NCI-H146 treated with DMSO at 0.1 percent for 48 hours (cell line): Measurements from ENCODE around the gene GPC6.

ENCODE experiments used
- DNase-seq: peaks from one replicate; lab custom pipeline; 2025; ENCODE audit not compliant: unreplicated experiment; lab: John Stamatoyannopoulos, UW

GPC6 gene

DNA sequence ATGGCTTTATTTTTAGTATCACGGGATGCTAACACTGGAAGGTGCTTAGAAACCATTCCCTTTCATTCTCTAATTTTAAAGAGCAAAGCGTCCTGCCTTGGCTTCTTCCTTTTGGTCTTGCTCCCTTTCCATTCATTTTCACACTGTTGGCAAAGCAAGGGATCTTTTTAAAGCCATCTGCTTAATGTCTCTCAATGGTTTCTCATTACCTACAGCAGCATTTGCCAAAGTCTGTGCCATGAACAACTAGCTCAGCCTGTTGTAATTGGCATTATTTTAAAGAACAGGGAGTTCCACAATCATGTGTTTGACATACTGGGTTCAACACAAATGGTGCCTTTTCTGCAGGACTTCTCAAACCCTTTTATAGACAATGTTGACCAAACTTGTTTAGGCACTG is 444.3 kb downstream of the GPC6 start:
- DNase-seq = no peak

DNA sequence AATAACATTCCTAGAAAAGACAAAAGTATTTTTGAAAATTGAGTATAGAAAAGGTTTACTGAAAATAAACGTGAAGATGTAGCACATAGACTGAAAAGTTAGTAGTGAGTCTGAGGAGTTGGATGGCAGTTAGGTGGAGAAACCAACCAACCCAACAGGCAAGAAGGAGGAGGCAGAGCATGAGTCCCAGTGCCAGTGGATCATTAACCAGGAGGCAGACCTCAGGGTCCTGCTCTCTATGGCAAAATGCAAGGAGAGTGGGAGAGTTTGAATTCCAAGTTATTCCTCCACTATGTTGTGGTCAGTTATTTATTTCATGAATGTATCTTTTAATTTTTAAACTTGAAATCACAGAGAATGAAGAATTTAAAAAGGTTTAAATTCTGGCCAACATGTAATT is 446.4 kb downstream of the GPC6 start:
- no peak for DNase-seq

DNA sequence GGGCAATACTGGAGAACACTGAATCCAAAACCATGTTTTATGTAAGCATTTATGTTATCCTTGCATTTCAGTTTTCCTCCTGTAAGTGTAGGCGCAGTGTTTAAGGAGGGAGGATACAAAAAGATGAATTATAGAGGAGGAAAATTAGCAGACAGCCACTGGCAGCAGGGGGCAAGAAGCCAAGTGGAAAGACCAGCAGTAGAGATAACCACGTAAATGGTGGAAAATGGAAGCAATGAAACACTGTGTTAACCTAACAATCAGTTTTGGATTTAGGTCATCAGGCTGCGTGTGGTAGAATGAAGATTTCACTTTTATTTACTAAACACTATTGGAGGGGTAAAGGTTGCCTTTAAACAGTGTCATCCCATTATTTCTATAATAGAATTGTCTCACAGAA is 447.3 kb downstream of the GPC6 start:
- no peak for DNase-seq

DNA sequence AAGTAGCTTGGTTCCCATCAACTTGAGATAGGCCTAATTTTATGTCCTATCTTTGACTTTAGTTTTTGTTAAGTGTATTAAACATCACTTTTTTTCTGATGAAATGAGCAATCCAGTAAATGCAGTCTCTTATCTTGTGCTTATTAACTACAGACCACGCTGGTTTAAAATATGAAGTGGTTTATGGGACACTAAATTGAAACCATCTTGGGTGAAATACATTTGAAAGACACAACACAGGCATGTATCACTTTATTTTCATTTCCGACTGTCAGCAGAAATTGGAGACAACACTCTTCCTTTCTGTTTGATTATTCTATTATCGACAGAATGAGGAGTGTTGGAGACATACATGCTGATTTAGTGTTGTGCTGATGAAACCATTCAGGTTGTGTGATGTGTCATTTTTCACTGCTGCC is 447.7 kb downstream of the GPC6 start:
- DNase-seq = no peak

DNA sequence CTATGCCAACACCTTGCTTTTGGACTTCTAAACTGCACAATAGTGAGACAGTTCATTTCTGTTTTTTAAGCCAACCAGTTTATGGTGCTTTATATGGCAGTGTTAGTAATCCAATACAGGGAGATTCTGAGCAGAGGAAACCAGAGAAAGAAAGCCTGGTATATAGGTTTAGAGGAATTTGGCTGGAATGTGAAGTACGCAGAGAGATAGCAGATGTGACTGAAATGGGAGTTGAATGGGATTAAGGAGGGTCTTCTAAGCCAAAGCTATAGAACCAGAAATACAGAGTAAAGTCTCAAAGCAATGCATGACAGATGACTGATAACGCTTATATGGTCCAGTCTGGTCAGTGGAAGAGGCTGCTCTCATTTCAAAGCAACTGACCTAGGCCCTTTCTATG is 453.7 kb downstream of the GPC6 start:
- DNase-seq = no peak

DNA sequence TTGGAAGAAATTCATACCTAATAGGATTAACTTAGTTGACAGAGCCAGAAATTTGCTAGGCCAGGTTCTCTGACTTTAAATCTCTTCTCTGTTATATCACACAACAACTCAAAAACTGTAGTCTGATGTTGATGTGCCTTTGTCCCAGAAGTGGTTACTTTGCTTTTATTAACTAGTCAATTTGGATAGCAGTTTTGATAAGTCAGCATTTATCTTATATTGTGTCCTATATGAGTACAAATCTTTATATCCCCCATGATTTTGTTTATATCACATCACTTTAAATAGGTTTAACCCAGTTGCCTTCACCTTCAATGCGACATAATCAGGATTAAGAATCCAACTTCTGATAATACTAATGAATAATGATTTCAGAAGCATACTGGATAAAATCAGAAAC is 459.3 kb downstream of the GPC6 start:
- DNase-seq = no peak

DNA sequence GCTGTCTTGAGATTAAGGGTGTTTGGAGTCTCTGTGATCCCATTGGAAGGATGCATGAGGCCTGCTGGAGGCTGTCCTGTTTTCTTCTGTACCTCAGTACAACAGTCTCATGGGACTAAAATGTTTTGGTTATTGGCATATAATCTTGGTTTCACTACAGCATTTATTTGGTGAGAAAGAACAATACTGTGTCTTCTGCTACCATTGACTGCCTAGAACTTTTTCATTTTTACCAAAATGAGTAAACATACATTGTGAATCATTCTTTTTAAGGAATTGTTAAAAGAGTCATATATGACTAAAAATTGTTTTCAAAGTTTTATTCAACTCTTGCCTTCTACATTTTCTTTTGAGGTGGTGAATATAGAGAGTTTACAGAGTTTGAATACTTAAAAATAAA is 459.8 kb downstream of the GPC6 start:
- DNase-seq = no peak

DNA sequence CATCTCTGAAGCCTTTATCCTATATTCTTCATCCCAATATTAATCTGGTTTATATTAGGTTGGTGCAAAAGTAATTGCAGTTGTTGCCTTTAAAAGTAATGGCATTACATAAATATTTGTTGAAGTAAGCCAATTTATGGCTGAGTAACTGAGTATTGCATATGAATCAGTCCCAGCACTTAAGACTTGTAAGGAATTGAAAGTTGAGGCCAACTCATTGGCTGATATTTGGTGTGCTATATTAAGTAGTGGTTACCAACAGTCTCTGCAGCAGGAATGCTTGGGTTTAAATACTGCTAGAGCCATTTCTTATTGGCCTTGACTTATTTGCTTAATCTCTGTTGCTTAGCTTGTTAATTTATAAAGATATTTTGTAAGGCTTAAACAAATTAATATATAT is 460.7 kb downstream of the GPC6 start:
- DNase-seq = no peak

DNA sequence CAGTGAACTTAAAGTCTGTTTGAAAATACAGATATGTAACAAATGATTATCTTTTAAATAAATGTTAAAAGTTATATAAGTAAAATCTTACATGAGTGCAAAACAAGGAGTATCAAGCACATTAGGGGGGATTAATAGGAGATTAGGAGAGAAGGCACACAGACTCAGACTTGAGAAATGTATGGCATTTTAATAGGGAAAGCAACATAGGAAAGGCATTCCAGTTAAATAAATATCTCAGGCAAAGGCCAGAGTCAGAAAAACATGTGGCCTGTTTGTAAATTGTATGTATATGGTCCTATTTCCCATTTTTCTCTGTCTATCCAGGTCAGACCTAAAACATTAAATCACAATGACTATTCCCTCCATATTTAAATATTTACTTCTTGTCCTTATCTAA is 462.7 kb downstream of the GPC6 start:
- DNase-seq = no peak

DNA sequence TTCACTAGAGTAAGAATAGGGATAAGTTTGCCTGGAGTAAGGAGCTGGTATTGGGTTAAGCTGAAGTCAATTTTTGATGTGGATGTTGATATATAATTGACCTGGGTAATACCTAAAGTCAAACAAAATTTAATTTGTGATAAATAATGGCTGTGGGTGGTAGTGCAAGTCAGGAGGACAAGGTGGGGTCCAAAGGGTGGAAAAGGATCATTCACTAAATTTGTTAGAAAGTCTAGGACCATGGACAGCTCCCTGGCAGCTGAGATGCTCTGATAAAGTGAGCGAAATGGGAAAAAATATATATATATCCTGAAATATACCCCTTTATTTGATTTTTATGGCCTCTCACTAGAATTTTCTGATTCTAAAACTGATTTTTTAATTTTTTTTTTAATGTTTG is 463.5 kb downstream of the GPC6 start:
- no peak for DNase-seq

DNA sequence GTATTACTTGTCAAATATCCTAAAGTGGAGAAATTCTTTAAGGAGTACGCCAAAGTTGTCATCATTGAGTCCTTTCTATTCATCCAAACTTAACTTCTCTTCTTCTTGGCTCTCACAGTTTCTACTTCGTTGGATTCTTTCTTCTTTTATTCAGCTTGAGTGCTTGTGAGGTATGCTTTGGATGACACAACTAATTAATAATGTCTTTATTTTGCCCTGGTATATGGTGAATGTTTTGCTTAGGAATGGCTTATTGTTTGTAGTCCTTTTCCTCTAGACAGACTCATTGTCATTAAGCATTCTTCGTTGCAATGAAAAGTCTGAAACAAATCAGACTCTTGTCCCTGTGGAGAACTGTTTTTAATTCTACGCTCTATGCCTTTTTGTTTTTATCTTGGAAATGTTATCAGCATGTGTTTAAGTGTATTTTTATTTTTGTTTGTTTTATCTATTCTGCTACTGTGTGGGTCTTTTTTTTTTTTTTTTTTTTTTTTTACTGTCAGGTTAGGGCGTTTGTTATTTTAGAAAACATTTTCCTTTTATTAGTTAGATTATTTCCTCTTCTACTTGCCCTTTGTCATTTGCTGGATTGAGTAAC is 471.5 kb downstream of the GPC6 start:
- no peak for DNase-seq

DNA sequence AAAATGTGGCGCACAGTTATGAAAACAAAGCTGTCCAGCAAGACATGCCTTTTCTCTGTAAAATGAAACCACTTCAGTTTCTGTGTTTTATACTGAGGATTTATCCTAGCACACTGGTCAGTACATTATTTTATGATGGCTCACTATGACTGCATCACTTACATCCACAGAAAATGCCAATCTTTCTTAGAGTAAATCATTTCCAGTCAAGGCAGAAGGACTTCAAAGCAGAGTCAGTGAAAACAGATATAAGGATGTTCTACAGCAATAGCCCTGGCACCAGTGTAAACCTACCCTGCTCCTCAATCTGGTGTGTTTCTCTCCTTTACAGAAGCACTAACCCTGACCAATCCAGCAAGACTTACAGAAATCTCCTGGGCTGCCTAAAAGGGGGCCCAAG is 473.5 kb downstream of the GPC6 start:
- DNase-seq = no peak

DNA sequence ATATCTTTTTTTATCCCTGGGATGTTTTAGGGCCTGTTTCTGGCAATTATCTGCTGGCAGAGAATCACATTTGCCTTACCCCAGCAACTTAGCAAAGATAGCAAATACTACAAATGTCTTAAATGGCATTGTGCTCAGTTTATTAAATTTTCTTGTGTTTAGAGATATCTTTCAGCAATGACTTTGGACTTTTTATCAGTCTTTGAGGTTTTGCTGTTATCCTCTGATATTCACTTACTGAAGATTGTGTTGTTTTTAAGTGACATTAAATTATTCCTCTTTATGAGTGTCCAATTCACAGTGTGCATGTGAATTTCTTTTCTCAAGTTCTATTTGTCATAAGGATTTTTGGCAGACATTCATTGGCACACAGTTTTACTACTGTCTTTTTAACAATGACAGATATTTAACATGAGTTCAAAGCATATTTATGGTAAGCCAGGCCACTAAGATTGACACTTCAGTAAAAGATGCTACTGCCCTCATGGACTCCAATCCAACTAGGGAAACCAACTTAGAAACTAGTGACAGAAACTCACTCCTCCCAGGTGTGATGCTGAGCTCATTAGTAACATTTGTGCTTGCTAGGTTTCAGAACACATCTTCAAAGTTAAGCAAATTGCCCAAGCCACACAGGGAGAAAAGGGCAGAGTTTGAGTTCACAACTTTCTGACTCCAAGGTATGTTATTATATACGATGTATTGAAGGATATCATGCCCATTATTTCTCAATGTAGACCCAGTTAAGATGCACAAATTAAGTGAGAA is 481.9 kb downstream of the GPC6 start:
- DNase-seq = no peak

DNA sequence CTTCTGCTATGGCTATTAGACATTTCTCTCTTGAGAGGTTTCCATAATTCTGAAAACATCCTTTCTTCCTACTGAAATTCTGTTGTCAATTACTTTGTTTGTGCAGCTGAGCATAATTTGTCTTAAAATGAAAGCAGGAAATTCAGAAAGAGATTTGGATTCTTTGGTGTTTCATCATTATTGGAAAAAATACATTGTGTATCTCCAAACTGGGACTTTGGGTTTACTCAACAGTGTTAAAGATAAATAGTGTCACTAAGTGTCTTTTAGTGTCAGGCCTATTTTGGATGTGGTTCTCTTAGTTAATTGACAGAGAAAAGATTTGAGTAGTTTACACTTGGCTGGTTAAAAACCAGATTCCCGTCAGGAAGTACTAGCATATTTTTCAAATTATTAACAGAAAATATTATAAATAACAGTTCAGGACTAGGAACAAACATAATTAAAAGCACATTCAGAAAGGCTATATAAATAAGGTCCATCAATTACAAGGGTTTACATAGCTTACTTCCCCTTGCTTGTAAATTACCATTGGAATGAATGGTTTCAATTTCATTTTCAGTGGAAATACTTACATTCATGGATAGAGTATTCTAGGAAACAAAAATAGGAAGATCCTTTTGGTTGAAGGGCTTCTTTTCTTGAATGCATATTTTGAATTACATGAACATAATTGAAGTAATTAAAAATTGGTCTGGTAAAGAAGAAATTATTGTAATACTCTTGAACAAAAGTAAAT is 483.1 kb downstream of the GPC6 start:
- DNase-seq = peak; percentile 67

DNA sequence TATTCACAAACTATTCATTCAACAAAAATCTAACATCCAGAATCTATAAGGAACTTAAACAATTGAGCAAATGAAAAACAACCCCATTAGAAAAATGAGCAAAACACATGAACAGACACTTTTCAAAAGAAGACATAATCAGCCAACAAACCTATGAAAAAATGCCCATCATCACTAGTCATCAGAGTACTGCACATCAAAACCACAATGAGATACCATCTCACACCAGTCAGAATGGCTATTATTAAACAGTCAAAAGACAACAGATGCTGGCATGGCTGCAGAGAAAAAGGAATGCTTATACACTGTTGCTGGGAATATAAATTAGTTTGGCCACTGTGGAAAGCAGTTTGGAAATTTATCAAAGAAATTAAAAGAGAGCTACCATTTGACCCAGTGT is 487.6 kb downstream of the GPC6 start:
- no peak for DNase-seq

DNA sequence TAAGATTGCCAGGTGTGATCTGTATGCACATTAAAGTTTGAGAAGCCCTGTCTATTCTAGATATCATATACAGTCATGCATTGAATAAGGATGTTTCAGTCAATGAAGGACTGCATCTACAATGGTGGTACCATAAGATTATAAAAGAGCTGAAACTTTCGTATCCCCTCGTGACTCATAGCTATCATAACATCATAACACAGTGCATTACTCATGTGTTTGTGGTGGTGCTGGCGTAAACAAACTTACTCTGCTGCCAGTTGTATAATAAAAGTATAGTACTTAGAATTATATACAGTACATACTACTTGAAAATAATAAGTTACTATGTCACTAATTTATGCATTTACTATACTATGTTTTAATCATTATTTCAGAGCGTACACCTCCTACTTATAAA is 489.3 kb downstream of the GPC6 start:
- DNase-seq = no peak

DNA sequence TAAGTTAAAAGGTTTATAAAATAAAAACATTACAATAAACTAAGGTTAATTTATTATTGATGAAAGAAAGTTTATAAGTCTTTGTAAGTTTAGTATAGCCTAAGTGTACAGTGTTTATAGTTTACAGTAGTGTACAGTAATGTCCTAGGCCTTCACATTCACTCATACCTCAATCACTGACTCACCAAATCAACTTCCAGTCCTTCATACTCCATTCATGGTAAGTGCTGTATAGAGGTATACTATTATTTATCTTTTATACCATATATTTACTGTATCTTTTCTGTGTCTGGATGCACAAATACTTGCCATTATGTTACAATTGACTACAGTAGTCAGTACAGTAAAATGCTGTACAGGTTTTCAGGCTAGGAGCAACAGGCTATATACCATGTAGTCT is 490.0 kb downstream of the GPC6 start:
- DNase-seq = no peak

DNA sequence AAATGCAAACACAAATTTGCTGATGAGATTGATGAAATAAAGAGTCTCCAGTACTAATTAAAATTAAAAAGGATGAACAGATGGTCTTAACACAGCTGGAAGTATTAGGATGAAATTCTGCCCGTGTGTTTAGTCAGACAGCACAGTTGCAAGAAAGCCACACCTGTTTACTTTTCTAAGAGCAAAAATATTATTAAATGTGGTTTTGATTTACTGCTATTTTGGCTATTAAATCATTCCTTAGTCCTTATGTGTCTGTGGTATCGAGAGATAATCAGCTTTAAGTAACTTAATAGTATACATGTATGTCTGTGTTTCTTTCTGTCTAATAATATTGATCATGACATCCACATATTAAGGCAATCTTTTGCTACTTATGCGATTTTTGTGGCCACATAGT is 494.9 kb downstream of the GPC6 start:
- no peak for DNase-seq

DNA sequence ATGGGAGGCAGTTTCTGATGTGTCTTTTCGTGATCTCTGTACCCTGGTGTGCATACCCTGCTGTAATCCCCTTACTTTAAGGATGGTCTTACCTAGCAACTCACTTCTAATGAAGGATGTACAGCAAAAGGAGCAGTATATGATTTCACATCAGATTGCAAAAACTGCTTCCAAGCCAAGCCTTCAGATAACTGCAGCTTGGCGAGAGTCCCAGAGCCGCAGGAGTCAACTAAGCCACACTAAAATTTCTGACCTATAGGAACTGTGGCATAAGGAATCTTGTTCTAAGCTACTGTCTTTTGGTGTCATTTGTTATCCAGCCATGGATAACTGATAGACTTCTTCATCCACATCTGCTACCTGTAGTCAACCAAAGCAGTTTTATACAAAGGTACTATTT is 496.7 kb downstream of the GPC6 start:
- DNase-seq = no peak

DNA sequence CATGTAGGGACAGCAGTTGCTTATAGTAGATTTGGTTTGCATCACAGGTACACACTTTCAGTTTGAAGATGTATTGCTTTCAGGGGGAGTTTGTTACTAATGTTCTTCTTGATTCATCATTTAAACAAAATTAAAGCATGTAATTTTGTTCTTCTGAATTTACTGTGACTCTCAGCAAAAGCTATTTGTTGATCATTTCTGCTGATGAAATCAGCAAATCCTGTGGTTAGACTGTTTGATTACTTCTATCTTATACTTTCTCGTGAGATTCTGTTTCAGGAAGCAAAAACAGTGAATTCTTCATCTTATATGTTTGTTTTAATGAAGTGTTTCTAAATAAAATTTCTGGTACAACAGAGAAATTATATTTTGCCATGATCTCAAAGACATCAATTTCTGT is 497.6 kb downstream of the GPC6 start:
- no peak for DNase-seq

DNA sequence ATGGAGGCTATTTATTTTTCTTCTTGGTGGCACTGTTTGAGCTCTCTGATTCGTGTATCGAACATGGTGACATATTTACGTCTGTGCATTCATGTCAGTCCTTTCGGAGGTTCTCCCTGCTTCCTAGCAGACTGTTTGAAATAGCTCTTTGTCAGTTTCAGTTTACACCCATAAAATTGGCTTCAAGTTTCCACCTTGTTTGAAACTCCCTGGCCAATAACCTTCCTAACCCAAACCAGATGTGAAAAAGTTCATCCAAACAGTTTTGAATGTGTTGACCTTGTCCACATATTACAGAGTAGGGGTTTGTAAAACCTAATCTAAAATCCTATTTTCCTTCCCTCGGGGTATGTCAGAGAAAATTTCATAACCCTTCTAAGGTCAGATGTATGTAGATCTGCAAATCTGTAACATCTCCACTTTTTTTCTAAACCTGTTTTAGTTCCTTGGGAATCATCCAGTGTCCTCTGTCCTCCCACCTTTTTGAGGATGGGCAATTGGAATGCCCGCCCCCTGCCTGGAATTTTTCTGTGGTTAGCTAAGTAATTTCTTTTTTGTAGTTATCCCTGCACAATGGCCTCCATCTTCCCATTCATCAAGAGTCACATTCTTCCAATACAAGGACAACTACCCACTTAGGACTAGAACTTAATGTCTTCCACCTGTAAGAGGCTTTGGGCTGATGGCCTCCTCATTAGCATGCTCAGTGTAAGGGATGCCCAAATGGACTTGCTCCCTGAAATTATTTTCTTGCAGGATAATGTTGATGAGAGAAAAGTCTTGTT is 499.8 kb downstream of the GPC6 start:
- no peak for DNase-seq
